Ascending aorta (tissue), 2 donors: ENCODE measurements around the gene KCNE1. TPM values are rescaled to one million over a fixed set of nuclear protein-coding genes. Genes with fewer than 3 reads are reported as not detected.

Source experiments
- DNase-seq, 2 donors: peaks; one replicate each; pipeline ENCODE4 v3.0.0-alpha.2; 2019; ENCODE audit warnings: low spot score in 2 of 2
- H3K27ac ChIP-seq, 2 donors: fragments of 200-600 bp; sonication (generic); one replicate each; pipeline ENCODE4 v1.5.1; 2016 to 2017; ENCODE audit warnings: mild to moderate bottlenecking in 1 of 2
- H3K27me3 ChIP-seq: fragments of 200-600 bp; sonication (generic); one replicate; pipeline ENCODE4 v1.5.1; 2017
- H3K36me3 ChIP-seq, 2 donors: fragments of 200-600 bp; sonication (generic); one replicate each; pipeline ENCODE4 v1.5.1; 2016
- H3K4me1 ChIP-seq, 2 donors: fragments of 200-600 bp; sonication (generic); one replicate each; pipeline ENCODE4 v1.5.1; 2016 to 2017; ENCODE audit warnings: mild to moderate bottlenecking in 1 of 2
- H3K4me3 ChIP-seq, 2 donors: fragments of 200-600 bp; sonication (generic); one replicate each; pipeline ENCODE4 v1.5.1; 2016 to 2017; ENCODE audit warnings: mild to moderate bottlenecking in 1 of 2
- H3K9me3 ChIP-seq, 2 donors: fragments of 200-600 bp; sonication (generic); one replicate each; pipeline ENCODE4 v1.5.1; 2016
- CTCF ChIP-seq, 3 experiments: fragments of 200-600 bp in 2 of 3; fragments of 450-650 bp in 1 of 3; sonication (generic) in 2 of 3; IDR thresholded peaks; one replicate each; pipeline ENCODE4 v1.5.1; 2016 to 2019; ENCODE audit warnings: antibody characterized with exemption in 3 of 3, mild to moderate bottlenecking in 1 of 3, moderate library complexity in 1 of 3
- intact Hi-C: fragments of 100-400 bp; cut with DNase I; formaldehyde crosslinking; loops from one replicate; pipeline ENCODE4 v1.15.1; 2023
- total RNA-seq: library from RNA; depleted of rRNA; stranded (reverse); fragments of >200 nt; gene quantifications from one replicate; pipeline ENCODE4 v1.1.0, GENCODE V29; 2016

Gene KCNE1
- total RNA-seq, 1 donor from 2014 or later = 5.7 TPM

- DNase-seq = peak; percentile 34 to 96
- Histone ChIP-seq H3K9me3 (no peaks in the 10 kb centered on the region), H3K4me3 (peak overlapping the region; percentile 54 to 67), H3K36me3 (peaks cover 0 to 1% of the 10 kb centered on the region in 2 donors), H3K27ac (peak overlapping the region; percentile 87 to 96), H3K27me3 (no peaks in the 10 kb centered on the region), H3K4me1 (peaks cover 4 to 36% of the 10 kb centered on the region in 2 donors)
- TF ChIP-seq CTCF (IDR thresholded peaks at IDR 0.05) = no peak
- intact Hi-C loops = loop anchor here (1.0 to 5.0 kb wide), 4 partner anchors 19 to 361 kb away; partner anchors contain the start of gene RCAN1
Observed at GRCh38 chr21:34526618-34527290, 14.7 kb upstream of the KCNE1 start.

- H3K27ac ChIP-seq = peak overlapping the region; percentile 87 to 96
- H3K4me3 ChIP-seq = peak overlapping the region; percentile 54 to 67
- H3K27me3 ChIP-seq = no peaks in the 10 kb centered on the region
- no peak for TF ChIP-seq CTCF (IDR thresholded peaks at IDR 0.05)
- no peaks in the 10 kb centered on the region for H3K9me3 ChIP-seq
- intact Hi-C loops = loop anchor here (1.0 to 5.0 kb wide), 4 partner anchors 19 to 361 kb away; partner anchors contain the start of gene RCAN1
- H3K36me3 ChIP-seq = peaks cover 5 to 6% of the 10 kb centered on the region in 2 donors
- DNase-seq = no peak
- peaks cover 4 to 36% of the 10 kb centered on the region in 2 donors for H3K4me1 ChIP-seq
Observed at GRCh38 chr21:34526241-34526617, 14.2 kb upstream of the KCNE1 start.

DNA sequence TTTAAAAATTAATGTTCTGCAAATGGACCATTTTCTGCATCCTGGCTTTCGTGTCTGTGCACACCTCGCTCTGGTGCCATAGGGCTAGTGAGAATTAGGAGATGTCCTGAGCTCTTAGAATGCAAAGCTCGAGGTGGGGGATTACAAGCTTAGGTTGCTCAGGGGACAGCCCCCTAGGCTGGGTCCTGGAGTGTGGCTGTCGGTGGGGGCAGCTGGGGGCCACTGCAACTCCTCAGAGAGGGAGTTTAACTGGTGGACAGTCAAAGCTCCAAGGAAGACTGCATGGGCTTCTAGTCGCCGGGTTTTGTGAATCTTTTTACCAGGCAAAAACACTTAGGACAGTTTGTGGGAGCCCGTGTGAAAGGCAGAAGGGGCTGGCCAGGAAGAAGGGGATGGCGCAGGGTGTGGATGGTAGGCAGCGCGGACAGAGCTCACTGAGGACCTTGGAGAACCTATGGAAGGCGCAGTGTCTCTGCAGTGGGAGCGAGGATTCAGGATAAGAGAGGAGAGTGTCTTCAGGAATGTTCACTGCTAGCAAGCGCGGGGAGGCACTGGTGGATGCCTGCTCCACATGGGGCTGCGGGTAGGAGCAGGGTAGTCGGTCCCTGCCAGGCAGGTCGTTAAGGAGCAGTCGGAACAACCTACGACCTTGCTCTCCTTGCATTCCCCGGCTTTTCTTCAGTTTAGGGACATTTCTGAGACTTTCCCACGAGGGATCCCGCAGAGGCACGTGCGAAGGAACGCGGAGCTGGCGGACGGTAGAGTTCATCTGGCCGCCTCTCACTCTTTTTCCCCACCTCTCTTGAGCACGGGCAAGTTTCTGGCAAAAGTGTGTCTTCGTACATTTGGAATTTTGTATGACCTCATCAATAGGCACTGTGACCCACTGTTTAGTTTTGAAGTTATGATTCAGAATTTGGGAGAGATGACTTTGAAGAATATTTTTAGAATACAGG lies 12.9 kb upstream of the KCNE1 start:
- H3K27ac ChIP-seq = peak overlapping the region; percentile 87 to 96
- H3K9me3 ChIP-seq = no peaks in the 10 kb centered on the region
- H3K4me3 ChIP-seq = peak overlapping the region; percentile 37 to 67
- no peaks in the 10 kb centered on the region for H3K27me3 ChIP-seq
- H3K4me1 ChIP-seq = peaks cover 4 to 36% of the 10 kb centered on the region in 2 donors
- H3K36me3 ChIP-seq = peaks cover 14 to 15% of the 10 kb centered on the region in 2 donors
- intact Hi-C loops = loop anchor here (1.0 to 5.0 kb wide), 3 partner anchors 55 to 362 kb away; no protein-coding TSS in a partner anchor
- TF ChIP-seq CTCF (IDR thresholded peaks at IDR 0.05) = no peak
- peak in 1 of 2 donors; percentile 74 for DNase-seq

DNA sequence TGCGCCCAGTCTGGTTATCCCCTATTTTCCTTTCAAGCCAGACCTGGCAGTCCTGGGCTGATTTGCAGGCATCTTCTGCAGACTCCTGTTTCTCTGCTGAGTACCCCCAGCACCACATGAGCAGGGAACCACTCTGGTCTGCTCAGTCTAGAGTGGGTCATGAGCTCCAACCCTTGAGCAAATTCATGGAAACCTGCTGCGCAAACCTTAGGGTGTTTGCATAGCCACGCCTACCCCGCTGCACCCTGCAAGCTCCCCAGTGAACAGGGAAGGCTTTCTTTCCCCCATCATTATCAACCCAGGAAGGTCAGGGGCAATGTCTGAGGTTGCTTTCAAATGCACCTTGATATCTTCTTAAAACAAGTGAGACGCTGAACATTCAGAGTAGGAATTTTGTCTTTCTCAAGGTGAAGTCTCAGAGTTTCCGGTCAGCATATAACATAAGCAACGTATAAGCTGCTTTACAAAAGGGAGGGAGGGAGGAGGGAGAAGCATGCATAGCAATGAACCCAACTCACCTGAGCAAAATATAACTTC lies 11.1 kb upstream of the KCNE1 start:
- no peak for DNase-seq
- no peaks in the 10 kb centered on the region for H3K27me3 ChIP-seq
- intact Hi-C loops = loop anchor here (5.0 kb wide), 1 partner anchor 79 kb away; no protein-coding TSS in a partner anchor
- peaks cover 14 to 25% of the 10 kb centered on the region in 2 donors for H3K36me3 ChIP-seq
- H3K9me3 ChIP-seq = no peaks in the 10 kb centered on the region
- peaks cover 4 to 41% of the 10 kb centered on the region in 2 donors for H3K4me1 ChIP-seq
- TF ChIP-seq CTCF (IDR thresholded peaks at IDR 0.05) = no peak
- peak overlapping the region; percentile 3 to 46 for H3K27ac ChIP-seq
- no peak overlapping the region for H3K4me3 ChIP-seq

- Histone ChIP-seq H3K4me1 (peaks cover 4 to 37% of the 10 kb centered on the region in 2 donors), H3K36me3 (peaks cover 17 to 25% of the 10 kb centered on the region in 2 donors), H3K9me3 (no peaks in the 10 kb centered on the region), H3K27ac (peak overlapping the region; percentile 3 to 46), H3K27me3 (no peaks in the 10 kb centered on the region), H3K4me3 (no peak overlapping the region)
- intact Hi-C loops = loop anchor here (5.0 kb wide), 1 partner anchor 80 kb away; no protein-coding TSS in a partner anchor
- TF ChIP-seq CTCF (IDR thresholded peaks at IDR 0.05) = no peak
- no peak for DNase-seq
Observed at GRCh38 chr21:34522284-34522683, 10.3 kb upstream of the KCNE1 start.
